Heart left ventricle (tissue), 13 donors: Measurements from ENCODE around the gene TBRG4.

ENCODE experiments used
- POLR2A ChIP-seq, 2 donors: fragments of 450-650 bp; IDR thresholded peaks; one replicate each; pipeline ENCODE4 v1.6.1; 2017; ENCODE audit warnings: antibody characterized with exemption in 2 of 2, mild to moderate bottlenecking in 2 of 2, moderate library complexity in 2 of 2
- TF ChIP-seq, protein P1 (sequence below), 12 donors: fragments of 200-600 bp; sonication (generic) in 4 of 12; IDR thresholded peaks; one replicate each; pipeline versions ENCODE4 v1.5.0 to v1.8.0; 2018 to 2022; ENCODE audit warnings: antibody characterized with exemption in 12 of 12, mild to moderate bottlenecking in 5 of 12
- donor health status: ischemic (EF 13 %, LVEDD 7.1; RV severe dilation, severe dysfunction).
- donor health status: DM: no; HTN: yes; CAD: no.
- donor health status: DM: no; HTN: no; CAD: no.
- donor health status: ischemic (EF 25% LVEDD 6.9; RV normal size, moderate dysfunction).
- donor health status: ischemic (EF 25% LVEDD 5.7; RV mildly dilated, moderate dysfunction).
- donor health status: ischemic (EF 35%, LVEDD 5.7; RV mildly dilated, moderate dysfunction).
- donor health status: nonischemic (EF 11% LVEDD 7.7; RV severe dilation, severe dysfunction).
- donor health status: DM: yes; HTN: yes; CAD: no.
- donor health status: PGD.
- donor health status: ischemic (EF 29% LVEDD 5.4; RV normal size, mild dysfunction).
- donor health status: nonischemic (EF 23%, LVEDD 6.1; RV moderate dilation, normal function).

GRCh38 chr7:45078125-45078681 lies 33.3 kb downstream of the TBRG4 start:
- TF ChIP-seq, protein P1, sequence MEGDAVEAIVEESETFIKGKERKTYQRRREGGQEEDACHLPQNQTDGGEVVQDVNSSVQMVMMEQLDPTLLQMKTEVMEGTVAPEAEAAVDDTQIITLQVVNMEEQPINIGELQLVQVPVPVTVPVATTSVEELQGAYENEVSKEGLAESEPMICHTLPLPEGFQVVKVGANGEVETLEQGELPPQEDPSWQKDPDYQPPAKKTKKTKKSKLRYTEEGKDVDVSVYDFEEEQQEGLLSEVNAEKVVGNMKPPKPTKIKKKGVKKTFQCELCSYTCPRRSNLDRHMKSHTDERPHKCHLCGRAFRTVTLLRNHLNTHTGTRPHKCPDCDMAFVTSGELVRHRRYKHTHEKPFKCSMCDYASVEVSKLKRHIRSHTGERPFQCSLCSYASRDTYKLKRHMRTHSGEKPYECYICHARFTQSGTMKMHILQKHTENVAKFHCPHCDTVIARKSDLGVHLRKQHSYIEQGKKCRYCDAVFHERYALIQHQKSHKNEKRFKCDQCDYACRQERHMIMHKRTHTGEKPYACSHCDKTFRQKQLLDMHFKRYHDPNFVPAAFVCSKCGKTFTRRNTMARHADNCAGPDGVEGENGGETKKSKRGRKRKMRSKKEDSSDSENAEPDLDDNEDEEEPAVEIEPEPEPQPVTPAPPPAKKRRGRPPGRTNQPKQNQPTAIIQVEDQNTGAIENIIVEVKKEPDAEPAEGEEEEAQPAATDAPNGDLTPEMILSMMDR (IDR thresholded peaks at IDR 0.05), result no peak
- TF ChIP-seq POLR2A (IDR thresholded peaks at IDR 0.05), result no peak
